Measurements from ENCODE around the gene NCKAP5.

The NCKAP5 gene

DNA sequence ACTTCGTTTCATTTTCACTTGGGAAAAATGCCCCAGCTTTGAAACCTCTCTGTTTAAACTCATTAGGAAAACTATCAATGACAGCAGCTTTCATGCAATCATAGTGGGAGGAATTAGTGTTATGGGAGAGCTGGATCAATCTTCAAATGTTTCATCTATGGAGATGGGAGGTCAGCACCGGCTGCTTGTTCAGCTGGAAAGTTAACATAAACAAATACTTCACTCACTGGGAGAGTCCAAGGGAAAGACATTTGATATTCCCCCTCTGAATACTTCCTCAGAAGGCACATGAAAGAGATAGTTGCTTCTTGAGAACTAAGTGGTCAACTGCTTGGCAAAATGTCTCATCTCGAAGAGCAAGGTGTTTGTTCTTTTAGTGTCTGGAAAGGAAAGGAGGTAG is 905.5 kb downstream of the NCKAP5 start:
- DNase-seq (no peak), ATAC-seq (no peak)

DNA sequence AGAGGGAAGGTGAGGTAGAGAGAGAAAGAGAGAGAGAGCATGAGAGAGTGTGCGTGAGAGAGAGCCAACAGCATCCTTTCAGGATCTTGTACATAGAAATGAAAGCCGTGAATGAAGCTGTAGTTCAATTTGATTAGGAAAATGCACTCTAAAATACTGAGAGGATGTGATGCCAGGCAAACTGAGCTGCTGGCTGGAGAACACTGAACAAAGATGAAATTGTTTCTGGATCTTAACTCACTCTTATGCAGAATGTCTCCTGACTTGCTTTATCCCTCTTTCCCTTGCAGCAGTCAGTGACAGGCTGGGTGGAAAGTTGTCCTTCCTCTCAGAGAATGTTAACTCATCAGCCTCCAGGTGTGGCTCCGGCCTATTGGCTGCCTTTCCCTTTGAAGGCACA is 908.9 kb downstream of the NCKAP5 start:
- DNase-seq, result no peak
- no peak for ATAC-seq

DNA sequence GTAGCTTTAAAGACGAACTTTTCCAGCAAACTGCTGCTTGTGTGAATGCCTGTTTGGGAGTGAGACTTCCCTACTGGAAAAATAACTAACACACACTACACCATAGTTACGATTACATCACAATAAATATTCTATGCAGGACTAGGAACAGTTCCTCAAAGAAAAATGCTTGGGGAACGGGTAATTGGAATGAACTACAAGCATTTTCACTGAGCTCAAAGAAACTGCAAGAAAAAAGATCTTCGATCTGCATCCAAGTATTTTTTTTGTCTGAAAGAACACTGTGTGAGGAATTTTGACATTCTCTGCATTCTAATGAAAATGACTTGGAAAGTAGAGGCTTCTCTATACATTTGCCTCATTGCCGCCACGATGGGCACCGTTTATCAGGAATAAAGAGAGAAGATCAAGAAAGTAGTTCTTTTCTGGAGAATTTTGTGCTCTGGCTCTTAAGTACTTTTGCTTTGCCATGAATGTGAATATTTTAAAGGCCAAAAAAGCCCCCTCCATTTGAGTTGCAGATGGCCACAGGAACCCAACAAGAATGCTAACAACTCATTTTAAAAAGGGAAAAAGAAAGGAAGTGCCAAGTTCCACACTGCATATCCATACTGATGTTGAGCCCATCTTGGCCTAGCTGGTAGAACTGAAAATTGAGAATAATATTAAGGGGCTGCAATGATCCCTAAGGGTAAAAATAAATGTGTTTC is 911.8 kb downstream of the NCKAP5 start:
- DNase-seq (no peak), ATAC-seq (no peak)

DNA sequence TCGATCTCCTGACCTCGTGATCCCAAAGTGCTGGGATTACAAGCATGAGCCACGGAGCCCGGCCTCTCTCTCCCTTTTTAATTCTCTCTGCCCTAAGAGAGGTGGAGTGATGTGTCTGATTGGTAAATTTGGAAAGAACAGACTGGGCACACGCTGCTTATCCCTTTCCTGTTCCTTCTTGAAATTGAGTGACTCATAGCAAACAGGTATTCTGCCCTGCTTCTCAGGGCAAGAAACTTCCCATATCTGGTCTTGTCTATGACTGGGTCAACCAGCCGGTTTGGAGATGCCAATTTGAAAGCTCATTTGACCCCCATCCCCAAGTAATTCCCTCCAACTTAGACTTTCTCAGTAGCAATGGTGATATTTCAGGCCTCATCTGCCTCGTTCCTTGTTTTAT is 913.3 kb downstream of the NCKAP5 start:
- DNase-seq (no peak), ATAC-seq (no peak)

DNA sequence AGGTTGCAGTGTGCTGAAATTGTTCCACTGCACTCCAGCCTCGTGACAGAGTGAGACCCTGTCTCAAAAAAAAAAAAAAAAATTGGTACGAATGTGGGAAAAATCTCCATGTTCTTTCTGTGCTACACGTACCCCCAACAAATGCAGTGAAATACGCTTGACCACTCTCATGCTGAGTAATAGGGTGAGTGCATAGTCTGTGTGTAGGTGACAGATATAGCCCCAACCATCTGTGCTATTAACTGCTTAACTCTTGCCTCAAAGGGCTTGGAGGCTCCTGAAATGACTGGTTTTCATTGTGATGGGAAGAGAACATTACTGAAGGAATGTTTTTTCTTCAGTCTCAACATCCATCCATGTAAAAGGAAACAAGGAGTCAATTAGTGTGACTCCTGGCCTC is 913.9 kb downstream of the NCKAP5 start:
- DNase-seq (no peak), ATAC-seq (no peak)

DNA sequence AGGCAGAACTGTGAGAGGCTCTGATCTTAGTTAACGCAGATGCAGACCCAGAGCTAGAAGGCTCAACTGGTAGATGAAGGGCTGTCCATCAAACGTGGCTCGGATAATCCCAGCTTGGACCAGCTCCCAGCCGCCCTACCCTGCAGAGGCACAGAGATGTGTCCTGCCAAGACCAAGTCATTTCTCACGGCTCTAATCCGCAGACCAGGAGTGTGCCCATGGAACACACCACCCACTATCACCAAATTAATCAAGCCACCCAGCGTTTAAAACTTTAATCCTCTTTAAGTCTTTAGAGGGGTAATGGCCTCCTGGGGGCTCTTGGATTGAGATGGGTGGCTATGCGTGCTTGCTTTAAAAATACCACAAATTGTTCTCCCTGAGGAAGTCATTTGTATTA is 915.8 kb downstream of the NCKAP5 start:
- ATAC-seq, result no peak
- no peak for DNase-seq

DNA sequence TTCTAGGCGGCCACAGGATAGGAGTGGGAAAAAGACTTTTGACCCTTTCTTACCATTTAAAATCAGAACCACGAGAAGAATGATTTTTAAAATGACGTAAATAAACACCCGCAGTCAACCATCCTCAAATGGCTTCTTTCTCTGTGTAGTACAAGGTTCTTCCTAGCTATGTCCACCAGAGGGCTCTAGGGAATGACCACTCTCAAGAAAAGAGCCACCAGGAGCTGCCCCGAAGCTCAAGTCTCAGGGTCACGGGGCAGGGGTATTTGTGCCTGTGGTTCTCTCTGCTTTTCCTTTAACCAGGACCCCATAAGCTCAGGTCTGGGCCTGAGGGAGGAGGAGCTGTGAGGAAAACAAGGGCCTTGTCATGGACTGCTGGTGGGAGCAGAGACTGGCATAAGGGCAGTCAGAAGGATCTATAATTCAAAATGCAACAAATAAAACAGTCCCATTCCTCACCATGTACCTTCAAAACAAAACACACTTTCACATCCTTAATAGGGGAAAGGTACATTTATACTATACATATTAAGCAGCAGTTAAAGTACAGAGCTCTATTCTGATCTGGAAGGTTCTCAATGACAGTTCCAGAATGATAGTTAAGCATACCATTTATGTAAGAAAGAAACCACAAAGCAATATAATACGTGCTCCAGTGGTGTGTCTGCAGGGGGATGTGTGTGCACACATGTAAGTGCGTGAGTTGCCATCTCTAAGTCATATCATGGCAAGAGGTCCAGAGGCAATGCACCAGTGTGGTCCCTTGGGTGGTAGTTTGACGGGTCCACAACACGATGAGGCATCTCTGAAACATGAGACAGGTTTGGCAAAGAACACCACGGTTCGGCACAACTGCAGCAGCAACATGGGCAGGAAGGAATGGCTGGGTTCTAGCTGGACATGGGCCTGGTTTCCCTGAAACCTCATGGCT is 916.9 kb downstream of the NCKAP5 start:
- no peak for ATAC-seq
- DNase-seq, result no peak

DNA sequence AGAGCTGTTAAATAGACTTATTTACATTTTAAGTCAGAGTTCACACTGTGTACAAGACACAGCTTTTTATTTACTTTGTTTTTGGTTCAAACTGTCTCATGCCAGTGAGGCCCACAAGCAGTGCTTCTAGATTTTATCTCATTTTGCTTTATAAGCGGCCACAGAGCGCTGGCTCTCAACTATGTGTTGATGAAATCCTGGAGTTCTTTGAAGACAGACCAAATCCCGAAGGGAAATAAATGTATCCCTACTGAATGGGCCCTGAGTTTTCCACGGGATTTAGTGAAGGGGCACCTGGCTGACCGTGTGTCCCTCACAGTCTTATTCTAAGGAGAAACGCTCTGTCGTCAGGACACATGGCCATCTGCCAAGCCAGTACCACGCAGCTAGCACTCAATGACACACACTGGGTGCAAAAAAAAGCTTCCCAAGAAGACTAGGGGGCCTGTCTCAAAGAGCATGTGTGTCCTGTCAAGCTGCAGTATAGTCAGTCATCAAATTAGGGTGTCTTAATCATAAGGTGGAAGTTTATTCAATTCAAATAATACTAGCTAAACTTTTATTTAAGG is 921.6 kb downstream of the NCKAP5 start:
- ATAC-seq (no peak), DNase-seq (no peak)

DNA sequence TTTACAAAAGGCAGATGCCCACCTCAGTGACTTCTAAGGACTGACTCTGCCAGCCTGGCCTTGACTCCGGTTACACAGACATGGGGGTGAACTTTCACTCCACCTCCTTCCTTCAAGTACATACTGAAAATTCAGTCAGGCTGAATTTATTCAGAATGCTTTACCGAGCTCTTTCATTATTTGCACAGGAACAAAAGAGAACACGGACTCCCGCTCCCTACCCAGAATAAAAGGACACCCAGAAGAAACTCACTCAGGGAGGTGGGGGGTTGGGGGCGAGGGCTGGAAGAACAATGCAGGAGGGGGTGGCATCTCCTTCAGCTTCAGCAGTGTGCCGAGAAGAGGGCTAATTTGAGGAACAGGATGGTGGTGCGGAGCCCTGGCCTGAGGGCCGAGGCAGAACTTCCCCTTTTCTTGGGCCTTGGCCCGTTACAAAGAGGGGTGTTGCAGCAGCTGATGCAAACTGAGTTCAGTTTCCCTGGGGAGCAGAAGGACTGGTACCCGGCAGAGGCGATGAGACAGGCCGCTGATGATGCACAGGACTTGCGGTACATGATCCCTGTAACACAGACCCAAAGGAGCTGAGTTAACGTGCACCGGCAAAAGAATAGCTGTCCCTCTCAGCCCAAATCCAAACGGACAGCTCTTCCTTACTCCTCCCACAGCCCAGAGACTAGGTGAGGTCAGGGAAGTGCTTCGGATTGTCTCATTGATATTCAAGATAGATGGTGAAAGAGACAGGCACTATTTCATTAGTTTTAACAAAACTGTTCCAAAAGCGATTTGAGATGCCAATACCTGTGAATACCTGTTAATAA is 922.3 kb downstream of the NCKAP5 start:
- no peak for DNase-seq
- no peak for ATAC-seq

DNA sequence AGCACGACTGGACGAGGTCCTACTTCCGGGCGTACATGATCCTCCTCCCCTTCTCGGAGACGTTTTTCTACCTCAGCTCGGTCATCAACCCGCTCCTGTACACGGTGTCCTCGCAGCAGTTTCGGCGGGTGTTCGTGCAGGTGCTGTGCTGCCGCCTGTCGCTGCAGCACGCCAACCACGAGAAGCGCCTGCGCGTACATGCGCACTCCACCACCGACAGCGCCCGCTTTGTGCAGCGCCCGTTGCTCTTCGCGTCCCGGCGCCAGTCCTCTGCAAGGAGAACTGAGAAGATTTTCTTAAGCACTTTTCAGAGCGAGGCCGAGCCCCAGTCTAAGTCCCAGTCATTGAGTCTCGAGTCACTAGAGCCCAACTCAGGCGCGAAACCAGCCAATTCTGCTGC is 923.1 kb downstream of the NCKAP5 start:
- DNase-seq (no peak), ATAC-seq (no peak)

DNA sequence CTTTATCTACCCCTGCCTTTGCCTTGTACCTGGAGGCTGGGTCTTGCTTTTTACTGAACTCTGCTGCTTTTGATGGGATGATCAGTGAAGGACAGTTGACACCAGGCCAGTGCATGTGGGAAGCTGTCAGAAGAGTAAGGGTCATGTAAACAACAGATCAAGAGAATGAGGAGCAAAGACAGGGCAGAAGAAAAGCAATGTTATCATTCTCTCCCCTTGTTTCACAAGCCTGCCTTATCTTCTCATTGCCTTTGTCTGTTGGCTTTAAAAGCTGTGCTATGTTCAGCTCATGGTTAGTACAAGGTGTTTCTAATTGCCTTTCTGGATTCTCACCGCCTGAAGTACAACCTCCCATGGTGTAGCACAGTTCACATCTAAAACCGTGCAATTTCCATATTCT is 925.8 kb downstream of the NCKAP5 start:
- ATAC-seq (no peak), DNase-seq (no peak)

DNA sequence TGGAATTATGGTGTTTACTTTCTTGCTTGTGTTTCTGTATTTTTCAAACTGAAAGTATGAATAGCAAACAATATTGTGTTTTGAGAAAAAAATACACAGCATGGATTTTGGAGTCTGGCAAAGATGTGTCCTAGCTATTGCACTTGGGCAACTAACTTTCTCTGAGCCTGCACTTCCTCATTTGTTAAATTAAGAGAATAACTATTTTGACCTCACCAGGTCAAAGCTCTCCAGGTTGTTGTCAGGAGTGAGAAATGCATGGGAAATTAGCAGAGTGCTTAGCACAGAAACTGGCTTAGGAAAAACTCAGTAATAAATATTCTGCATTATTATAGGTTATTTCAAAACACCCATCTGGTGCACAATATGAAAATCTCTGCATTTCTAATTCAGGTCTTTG is 926.4 kb downstream of the NCKAP5 start:
- DNase-seq (no peak), ATAC-seq (no peak)

DNA sequence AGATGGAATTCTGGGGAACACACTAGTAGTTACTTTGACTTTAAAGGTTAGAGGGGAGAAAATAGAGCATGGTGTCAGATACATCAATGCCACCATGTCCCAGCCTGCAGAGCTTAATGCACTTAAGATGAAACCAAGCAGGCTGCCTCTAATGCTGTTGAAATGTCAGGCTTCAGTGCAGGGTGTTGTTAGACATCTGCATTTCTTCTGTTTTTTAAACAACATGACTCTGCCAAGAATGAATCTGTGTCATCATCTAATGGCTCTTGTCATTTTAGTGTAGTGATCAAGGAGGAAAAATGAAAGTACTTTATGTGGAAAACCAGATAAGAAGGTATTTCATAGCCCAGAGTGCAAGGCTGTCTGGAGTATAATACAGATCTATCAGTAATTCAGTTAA is 928.1 kb downstream of the NCKAP5 start:
- ATAC-seq (no peak), DNase-seq (no peak)

DNA sequence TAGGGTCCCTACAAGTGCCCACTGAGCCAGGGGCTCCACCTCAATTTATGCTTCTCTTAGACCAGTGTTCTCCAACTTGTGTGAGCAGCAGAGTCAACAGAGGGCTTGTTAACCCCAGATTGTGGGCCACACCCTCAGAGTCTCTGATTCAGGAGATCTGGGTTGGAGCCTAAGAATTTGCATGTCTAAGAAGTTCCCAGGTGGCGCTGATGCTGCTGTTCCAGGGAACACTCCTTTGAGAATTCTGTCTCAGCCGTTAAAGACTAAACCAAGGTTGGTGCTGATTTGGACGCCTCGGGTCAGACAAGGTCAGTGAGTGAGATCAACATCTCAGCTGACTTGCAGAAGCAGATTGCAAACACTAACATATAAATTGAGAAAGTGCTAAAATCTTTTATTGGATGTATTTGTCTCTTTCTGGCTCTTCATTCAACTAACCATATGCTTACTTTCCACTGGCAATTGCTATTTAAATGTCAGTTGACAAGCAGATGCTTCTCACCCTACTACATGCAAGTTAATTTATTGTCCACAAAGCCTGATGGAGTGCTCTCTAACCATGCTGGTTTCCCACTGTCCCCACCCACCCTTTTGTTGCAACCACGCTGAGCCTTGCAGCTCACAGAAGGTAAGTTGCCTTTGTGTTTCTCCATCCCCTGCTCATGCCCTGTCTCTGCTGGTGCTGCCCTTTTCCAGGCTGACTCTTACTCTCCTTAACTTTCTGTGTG is 929.8 kb downstream of the NCKAP5 start:
- DNase-seq, result no peak
- no peak for ATAC-seq

DNA sequence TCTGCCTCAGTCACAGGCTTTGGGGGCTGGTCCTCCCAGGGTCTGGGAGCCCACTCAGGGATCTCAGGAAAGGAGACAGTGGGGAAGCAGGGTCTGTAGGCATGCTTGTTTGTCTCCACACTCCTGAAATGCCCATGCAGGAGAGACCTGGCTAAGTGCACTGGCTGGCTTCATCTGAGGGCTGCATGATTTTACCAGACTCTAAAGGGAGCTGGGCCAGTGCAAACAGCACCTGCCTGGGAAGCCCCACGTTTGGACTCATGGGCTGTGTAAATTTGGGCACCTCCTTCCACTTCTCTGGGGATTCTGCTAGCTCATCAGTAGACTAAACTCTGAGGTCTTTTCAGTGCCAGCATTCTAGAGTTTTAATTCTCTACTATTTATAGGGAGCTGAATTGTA is 931.9 kb downstream of the NCKAP5 start:
- DNase-seq, result no peak
- ATAC-seq, result no peak

DNA sequence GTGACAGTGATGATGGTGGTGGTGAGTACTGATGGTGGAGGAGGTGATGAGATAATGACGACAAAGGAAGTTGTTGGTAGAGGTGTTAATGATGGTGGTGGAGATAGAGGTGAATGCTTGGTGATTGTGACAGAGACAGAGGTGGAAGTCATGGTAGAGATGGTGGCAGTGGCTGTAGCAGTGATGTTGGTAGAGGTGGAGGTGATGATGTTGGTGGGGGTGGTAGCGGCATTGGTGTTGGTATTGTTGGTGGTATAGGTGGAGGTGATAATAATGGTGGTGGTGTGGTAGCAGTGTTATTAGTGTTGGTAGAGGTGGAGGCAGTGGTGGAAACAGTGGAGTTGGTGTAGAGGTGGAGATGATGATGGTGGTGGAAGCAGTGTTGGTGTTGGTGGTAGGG is 934.6 kb downstream of the NCKAP5 start:
- no peak for ATAC-seq
- no peak for DNase-seq

DNA sequence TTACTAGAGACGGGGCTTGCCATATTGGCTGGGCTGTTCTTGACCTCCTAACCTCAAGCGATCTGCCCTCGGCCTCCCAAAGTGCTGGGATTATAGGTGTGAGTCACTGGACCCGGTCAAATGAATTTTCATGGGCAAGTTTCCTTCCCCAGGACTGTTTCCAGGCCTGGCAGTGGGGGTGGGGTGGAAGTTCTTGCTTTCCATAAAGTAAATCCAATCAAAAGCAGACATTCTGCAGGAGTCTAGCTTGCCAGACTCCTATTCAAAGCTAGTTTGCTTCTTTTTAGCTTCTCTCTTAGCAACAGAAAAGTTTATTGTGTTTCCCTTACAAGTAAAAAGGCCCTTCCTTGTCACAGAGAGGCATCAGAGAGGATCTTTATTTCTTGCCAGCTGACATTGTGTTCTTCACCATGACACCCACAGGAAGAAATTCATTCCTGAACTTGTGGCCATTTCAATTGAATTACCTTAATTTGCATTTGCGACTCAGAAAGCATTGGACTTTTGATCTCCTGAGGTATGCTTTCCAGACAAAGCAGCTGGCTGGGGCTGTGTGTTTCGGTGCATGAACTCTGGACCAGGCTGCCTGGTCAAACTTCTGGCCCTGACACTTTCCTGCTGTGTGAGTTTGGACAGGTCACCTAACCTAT is 936.1 kb downstream of the NCKAP5 start:
- ATAC-seq, result no peak
- no peak for DNase-seq

DNA sequence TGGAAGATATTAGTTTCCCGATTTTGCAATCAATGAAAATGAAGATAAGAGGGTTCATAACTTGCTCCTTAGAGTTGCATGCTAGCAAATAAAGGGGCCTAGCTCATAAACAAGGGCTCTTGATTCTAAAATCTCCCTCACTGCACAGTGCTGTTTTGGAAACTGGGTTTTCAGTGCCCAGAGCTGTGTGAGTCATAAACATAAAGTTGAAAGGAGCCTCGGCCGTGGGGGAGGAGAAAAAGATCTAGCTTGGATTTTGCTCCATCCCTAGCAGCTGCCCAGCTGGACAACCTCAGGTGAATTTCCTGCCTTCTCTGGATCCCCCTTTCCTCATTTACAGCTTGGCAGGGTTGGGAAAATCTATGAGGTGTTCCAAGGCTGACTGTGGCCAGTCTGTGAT is 940.7 kb downstream of the NCKAP5 start:
- DNase-seq (no peak), ATAC-seq (no peak)

DNA sequence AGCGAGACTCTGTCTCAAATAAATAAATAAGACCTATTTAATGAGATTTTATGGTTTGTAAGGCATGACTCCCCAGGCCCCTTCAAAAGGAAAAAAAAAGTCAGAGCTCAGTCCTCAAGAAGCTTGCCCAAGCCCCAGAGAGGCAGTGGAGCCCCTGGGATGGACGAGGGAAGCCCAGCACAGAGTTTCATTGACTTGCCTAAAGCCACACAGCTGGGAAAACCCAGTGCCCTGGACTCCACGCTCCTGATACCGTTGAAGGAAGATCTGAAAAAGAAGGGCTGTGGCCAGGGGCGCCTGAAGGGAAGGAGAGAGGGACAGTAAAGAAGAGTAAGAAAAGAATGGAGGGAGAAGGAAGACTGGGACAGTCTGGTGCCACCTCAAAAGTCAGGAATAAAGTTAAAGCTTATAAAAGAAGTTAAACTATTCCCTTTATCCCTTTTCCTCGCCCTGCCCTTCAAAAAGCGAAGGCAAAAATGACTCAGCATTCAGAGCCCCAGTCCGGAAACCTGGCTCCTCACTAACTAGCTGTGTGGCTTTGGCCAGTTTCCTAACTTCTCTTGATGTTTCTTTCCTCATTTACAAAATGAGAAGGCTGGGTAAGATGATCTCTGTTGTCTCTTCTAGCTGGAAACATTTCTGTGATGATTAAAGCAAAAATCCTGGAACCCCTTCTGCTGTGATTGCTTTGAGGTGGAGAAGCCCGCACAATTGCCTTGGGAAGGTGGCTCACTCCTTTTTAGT is 945.0 kb downstream of the NCKAP5 start:
- DNase-seq (no peak), ATAC-seq (no peak)

Measured in stimulated activated naive CD8-positive, alpha-beta T cell treated with anti-CD3 and anti-CD28 coated beads, Interleukin-15, Interleukin-2, amounts not matched to agents 100 U/mL and 50 U/mL, for 24 hours (primary cell).